Activated T-helper 17 cell treated with anti-CD3 and anti-CD28 coated beads, Interleukin-2, amount 50 U/mL, for 72 hours (primary cell): Measurements from ENCODE around the gene C13orf42. TPM values are rescaled to one million over a fixed set of nuclear protein-coding genes. Genes with fewer than 3 reads are reported as not detected.
"Not testable (repeated sequence)": the region's sequence is repeated elsewhere in the genome, so short reads cannot be mapped to it uniquely, and the experiment has no call there.

ENCODE experiments used
- ATAC-seq: fragments of 150-1000 bp; cut with Tn5 transposase; replicated peaks from 2 replicates; pipeline ENCODE4 v1.10.0; 2021; ENCODE audit warnings: mild to moderate bottlenecking, moderate library complexity
- H3K27ac Mint-ChIP-seq: one replicate; pipeline ENCODE4 v1.8.0; 2022; ENCODE audit warnings: mixed read lengths
- H3K27me3 Mint-ChIP-seq: one replicate; pipeline ENCODE4 v1.8.0; 2022; ENCODE audit warnings: mixed read lengths
- H3K36me3 Mint-ChIP-seq: one replicate; pipeline ENCODE4 v1.8.0; 2022; ENCODE audit warnings: low read depth, mild to moderate bottlenecking, mixed read lengths
- H3K4me1 Mint-ChIP-seq: one replicate; pipeline ENCODE4 v1.8.0; 2022; ENCODE audit warnings: mixed read lengths
- H3K4me3 Mint-ChIP-seq: one replicate; pipeline ENCODE4 v1.8.0; 2022; ENCODE audit warnings: mild to moderate bottlenecking, mixed read lengths
- H3K9me3 Mint-ChIP-seq: one replicate; pipeline ENCODE4 v1.8.0; 2022; ENCODE audit warnings: mixed read lengths
- total RNA-seq, 2 donors: library from RNA; stranded (reverse); gene quantifications; one replicate each; pipeline ENCODE4 v1.2.3, GENCODE V29; 2022

The C13orf42 gene
- total RNA-seq, 2 donors from 2014 or later: not detected

DNA sequence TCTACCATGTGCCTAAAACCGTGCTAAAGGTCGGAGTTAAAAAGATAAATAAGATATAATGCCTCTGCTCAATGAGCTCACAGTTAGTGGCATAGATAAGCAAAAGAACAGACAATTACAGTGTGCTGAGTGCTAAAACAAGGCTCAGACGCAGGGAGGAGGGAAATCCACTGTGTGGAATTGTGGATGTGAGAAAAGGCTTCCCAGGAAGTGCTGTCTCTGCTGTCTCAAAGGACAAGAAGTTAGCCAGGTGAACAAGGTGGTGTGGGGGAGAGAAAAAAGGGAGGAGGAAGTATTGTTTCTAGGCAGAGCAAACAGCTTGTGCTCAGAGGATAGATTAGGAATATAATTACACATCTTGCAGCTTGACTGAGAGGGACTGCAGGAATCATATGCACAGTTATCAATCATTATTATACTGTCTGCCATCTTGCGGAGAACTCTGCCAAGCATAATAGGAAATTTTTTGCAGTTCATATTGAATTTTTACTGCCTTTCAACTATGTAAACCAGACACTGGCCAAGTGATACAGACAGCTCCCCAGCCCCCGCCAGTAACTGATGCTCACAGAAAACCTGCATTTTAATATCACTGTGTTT, 9.3 kb downstream of the C13orf42 start:
- H3K4me1 Mint-ChIP-seq: no peaks in the 10 kb centered on the region
- H3K4me3 Mint-ChIP-seq: no peak overlapping the region
- no peaks in the 10 kb centered on the region for H3K9me3 Mint-ChIP-seq
- H3K27ac Mint-ChIP-seq: no peak overlapping the region
- no peaks in the 10 kb centered on the region for H3K36me3 Mint-ChIP-seq
- peaks cover 49% of the 10 kb centered on the region for H3K27me3 Mint-ChIP-seq
- no peak for ATAC-seq

DNA sequence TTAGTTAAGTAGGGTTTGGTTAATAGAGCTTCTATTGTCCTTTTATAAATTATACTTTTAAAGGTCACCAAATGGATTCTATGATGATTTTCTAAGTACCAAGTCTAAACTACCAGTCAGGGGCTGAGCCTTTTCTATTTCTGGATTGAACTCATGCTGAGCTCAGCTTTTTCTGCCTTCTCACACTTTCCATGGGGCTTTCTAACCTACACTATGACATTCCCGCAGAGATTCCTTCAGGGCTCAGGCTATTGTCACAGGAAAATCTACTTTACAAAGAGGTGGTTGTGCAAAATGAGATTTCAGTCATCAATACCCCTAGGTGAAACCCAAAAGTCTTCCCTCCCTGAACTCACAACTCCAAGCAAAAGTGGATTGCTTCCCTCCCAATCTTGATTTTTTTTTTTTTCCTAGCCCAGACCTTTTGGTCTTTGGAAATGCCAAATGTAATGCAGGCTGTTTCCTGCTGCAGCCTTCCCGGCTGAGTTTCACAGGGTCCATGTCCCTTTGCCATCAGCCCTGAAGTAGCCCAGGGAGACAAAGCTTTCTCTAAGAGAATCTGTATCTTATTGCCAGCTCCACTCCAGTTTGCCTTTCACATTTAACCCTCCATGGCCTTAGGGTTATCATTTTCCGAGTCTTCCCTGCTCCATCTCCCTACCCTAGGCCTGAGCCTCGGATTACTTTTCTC, 13.6 kb downstream of the C13orf42 start:
- Mint-ChIP-seq H3K27ac (no peak overlapping the region), H3K27me3 (peaks cover 38% of the 10 kb centered on the region), H3K36me3 (no peaks in the 10 kb centered on the region)

DNA sequence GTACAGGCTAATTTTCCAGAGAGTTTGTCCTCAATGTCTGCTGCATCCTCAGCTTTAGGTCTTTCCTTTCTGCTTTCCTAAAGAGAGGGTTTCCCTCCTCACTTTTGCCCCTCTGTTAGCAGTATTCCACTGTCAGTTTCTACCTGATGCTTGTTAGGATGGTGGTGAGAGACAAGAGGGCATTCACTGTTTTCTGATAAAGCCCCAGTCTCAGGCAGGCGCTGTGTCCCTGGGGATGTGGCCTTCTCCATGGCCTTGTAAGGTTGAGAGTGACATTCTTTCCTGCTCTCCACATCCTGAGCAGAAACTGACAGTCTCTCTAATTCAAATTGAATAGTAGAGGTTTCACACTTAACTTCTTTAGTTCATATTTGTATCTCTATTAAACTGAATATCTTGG, 14.9 kb downstream of the C13orf42 start:
- H3K27me3 Mint-ChIP-seq: peaks cover 33% of the 10 kb centered on the region
- no peak for ATAC-seq
- no peak overlapping the region for H3K27ac Mint-ChIP-seq

More for the DNA sequence above, 13.6 kb downstream of the C13orf42 start:
- H3K4me1 Mint-ChIP-seq: no peaks in the 10 kb centered on the region
- H3K9me3 Mint-ChIP-seq: no peaks in the 10 kb centered on the region
- H3K4me3 Mint-ChIP-seq: no peak overlapping the region
- ATAC-seq: no peak

DNA sequence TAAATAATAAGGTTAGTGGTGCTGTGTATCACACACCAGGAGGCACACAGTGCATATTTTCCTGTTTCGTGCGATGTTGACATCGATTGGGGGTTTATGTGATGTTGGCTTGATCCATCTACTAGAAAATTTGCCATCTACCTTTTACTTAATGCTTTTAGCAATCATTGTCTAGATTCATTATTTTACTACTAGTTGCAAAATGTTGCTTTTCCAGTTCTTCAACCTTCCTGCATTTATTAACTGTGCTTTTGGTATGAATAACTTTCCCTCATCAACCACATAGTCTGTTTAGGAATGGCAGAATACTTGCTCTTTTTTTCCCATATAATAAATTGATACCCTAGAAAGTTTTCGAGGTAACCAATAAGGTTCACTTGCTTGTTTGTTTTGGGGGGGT, 17.5 kb downstream of the C13orf42 start:
- Mint-ChIP-seq H3K27ac (no peak overlapping the region), H3K4me1 (no peaks in the 10 kb centered on the region), H3K27me3 (peaks cover 24% of the 10 kb centered on the region), H3K9me3 (no peaks in the 10 kb centered on the region), H3K36me3 (no peaks in the 10 kb centered on the region), H3K4me3 (no peak overlapping the region)
- ATAC-seq: no peak

More for the DNA sequence above, 14.9 kb downstream of the C13orf42 start:
- Mint-ChIP-seq H3K36me3 (no peaks in the 10 kb centered on the region), H3K4me1 (no peaks in the 10 kb centered on the region), H3K4me3 (no peak overlapping the region), H3K9me3 (no peaks in the 10 kb centered on the region)

DNA sequence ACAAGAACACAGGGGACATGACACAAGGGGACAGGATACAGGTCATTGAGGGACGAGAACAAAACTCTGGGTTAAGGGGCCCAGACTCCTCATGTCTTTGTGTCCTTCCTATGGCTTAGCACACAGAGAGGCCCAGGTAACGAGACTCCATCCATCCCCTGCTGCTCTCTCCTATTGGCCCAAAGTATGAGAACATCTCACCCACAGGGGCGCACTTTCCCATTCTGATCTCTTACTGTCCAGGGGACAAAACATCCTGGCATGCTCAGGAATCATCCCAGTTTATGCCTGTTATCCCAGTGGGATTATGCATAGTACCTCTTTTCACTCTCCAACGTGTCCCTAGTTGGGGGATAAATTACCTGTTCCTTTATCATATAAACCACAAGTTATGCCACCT, 19.2 kb downstream of the C13orf42 start:
- Mint-ChIP-seq H3K27me3 (peaks cover 11% of the 10 kb centered on the region), H3K36me3 (no peaks in the 10 kb centered on the region), H3K4me1 (no peaks in the 10 kb centered on the region), H3K27ac (no peak overlapping the region), H3K4me3 (no peak overlapping the region), H3K9me3 (no peaks in the 10 kb centered on the region)
- ATAC-seq: no peak

DNA sequence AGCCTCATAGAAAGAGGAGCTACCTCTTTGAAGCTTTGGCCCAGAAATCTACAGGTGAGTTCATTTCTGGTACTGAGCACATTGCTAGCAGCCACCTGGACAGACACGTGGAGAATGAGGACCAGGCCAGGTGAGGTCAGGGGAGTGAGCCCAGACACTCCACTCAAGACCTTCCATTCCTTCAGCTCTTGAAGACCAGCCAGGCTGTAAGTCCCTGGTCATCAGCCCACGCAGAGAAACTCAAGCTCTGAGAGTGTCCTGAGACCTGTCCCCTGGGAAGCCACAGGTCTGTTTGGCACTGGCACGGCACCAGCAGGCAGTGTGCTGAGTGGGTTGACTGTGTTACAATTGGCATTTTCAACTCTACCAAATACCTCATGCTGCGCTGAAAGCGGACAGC, 27.4 kb downstream of the C13orf42 start:
- no peak overlapping the region for H3K4me3 Mint-ChIP-seq
- no peak overlapping the region for H3K27ac Mint-ChIP-seq
- no peaks in the 10 kb centered on the region for H3K36me3 Mint-ChIP-seq
- no peaks in the 10 kb centered on the region for H3K4me1 Mint-ChIP-seq
- H3K9me3 Mint-ChIP-seq: no peaks in the 10 kb centered on the region
- no peak for ATAC-seq
- H3K27me3 Mint-ChIP-seq: no peaks in the 10 kb centered on the region

DNA sequence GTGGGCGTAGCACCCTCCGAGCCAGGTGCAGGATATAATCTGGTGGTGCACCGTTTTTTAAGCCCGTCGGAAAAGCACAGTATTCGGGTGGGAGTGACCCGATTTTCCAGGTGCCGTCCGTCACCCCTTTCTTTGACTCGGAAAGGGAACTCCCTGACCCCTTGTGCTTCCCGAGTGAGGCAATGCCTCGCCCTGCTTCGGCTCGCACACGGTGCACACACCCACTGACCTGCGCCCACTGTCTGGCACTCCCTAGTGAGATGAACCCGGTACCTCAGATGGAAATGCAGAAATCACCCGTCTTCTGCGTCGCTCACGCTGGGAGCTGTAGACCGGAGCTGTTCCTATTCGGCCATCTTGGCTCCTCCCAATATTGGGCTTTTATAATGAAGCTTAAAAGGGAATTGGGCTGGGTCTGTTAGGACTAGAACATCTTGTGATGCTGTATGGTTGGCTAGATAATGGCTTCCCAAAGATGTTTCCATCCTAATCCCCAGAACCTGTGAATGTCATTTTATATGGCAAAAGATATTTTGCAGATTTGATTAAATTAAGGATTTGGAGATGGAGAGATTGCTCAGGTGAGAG, 30.5 kb downstream of the C13orf42 start:
- H3K9me3 Mint-ChIP-seq, H3K27ac Mint-ChIP-seq, H3K27me3 Mint-ChIP-seq, ATAC-seq, H3K36me3 Mint-ChIP-seq, H3K4me3 Mint-ChIP-seq, H3K4me1 Mint-ChIP-seq: not testable (repeated sequence)

DNA sequence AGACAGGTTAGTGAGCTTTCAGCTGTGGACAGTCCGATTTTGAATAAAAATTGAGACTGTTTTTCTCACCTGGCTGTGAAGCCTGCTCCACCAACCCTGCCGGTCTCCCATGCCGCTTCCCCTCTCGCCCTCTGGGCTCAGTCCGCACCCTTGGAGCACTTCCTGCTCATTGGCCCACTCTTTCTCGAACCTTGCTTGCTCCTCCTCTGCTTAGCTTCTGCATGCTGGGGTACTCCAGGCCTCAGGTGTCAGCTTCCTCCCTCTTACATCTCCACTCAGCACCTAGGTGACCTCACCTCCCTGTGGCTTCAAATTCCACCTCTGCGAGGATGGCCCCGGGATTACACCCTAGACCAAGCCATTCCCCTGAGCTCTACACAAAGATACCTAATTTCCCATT, 39.6 kb downstream of the C13orf42 start:
- H3K9me3 Mint-ChIP-seq: no peaks in the 10 kb centered on the region
- no peaks in the 10 kb centered on the region for H3K4me1 Mint-ChIP-seq
- H3K27ac Mint-ChIP-seq: no peak overlapping the region
- peaks cover 7% of the 10 kb centered on the region for H3K27me3 Mint-ChIP-seq
- no peak for ATAC-seq
- H3K36me3 Mint-ChIP-seq: no peaks in the 10 kb centered on the region
- H3K4me3 Mint-ChIP-seq: no peak overlapping the region

DNA sequence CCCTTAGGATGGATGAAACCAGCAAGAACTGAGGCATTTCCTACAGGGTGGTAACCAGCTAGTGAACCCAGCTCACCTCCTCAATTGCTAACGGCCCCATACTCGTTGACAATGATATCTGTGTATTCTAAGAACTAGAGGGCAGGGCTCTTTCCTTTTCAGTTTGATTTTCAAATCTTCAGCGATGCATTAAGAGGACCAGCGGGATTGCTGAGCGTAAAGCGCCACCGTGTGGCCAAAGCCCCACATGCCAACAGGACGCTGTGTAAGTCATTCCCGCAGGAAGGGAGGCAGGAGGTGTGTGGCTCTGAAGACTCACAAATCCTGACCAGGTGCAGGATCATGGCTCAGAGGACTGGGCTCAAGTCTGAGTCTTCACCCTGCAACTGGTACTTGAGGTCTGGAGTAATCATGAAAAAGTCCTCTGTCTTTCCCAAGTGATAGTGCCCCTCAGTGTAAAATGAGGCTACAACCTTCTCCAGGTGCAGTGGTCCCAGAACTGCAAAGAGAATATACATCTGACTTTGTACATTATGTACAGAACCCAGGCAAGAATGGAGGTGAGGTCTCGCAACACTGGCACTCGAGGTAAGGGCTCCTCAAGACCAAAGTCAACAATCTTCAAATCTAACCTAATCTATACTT, 40.9 kb downstream of the C13orf42 start:
- Mint-ChIP-seq H3K27ac (no peak overlapping the region), H3K4me1 (no peaks in the 10 kb centered on the region), H3K36me3 (no peaks in the 10 kb centered on the region), H3K27me3 (peaks cover 10% of the 10 kb centered on the region), H3K9me3 (no peaks in the 10 kb centered on the region), H3K4me3 (no peak overlapping the region)
- peak; percentile 91 for ATAC-seq

DNA sequence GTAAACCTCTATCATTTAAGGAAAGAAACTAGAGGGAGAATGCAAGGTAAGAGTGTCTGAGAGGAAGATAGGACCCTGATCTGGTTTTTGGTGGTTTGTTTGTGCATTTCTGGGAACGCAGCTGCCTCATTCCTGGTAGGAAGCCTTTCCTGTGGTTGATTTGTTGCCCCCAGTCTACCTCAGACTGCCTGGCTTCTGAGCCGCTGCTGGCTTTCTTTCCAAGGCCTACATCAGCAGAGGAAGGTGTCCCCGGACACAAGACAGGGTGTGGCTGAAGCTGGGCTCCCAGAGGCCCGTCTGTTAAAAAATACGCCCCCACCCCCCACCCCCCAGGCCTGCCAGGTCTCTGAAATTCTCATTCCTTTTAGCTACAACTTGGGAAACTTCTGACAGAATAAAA, 42.6 kb downstream of the C13orf42 start:
- H3K27me3 Mint-ChIP-seq: peaks cover 13% of the 10 kb centered on the region
- H3K9me3 Mint-ChIP-seq: no peaks in the 10 kb centered on the region
- no peak overlapping the region for H3K27ac Mint-ChIP-seq
- no peaks in the 10 kb centered on the region for H3K4me1 Mint-ChIP-seq
- no peak for ATAC-seq
- no peak overlapping the region for H3K4me3 Mint-ChIP-seq
- no peaks in the 10 kb centered on the region for H3K36me3 Mint-ChIP-seq

DNA sequence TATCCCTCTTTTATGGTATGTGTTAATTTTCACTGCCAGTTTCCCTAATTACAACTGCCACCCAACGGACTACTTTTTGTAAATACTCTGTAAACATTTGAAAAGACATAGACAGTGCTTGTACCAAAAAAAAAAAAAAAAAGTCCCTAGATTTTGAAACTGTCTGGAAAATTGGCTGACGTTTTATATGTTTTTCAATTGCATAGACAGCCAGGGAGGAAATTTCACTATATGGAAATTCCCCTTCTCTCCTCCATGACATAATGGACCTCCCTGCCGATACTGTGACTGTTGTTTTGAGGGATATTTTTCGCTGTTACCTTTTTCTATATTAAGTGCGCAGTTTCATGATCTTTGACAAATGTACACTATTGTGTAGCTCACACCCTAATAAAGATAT, 43.4 kb downstream of the C13orf42 start:
- no peaks in the 10 kb centered on the region for H3K4me1 Mint-ChIP-seq
- no peaks in the 10 kb centered on the region for H3K36me3 Mint-ChIP-seq
- H3K9me3 Mint-ChIP-seq: no peaks in the 10 kb centered on the region

DNA sequence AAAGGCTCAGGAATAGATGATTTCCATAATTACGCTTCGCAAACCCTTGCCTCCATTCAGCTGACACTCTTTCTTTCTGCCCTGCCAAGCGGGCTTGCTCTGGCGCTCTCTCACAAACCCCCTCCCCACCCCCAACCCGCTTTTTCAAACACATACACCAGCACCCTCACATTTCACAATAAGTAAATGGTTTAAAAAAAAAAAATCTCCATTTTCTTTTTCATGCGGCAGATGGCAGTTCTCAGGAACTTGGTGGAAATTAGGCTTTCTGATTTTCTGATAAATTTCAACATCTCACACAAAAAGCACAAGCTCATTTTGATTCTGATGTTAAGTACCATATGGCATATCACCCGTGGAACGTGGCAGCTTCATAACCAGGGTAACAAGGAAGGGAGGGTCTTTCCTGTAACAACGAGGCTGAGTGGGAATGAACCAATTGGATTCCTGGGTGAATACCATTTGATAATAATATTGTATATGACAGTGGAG, 43.8 kb downstream of the C13orf42 start:
- Mint-ChIP-seq H3K36me3 (no peaks in the 10 kb centered on the region), H3K27me3 (peaks cover 16% of the 10 kb centered on the region), H3K4me1 (no peaks in the 10 kb centered on the region), H3K27ac (no peak overlapping the region), H3K4me3 (no peak overlapping the region), H3K9me3 (no peaks in the 10 kb centered on the region)
- ATAC-seq: no peak

More for the DNA sequence above, 43.4 kb downstream of the C13orf42 start:
- no peak for ATAC-seq
- Mint-ChIP-seq H3K4me3 (no peak overlapping the region), H3K27ac (no peak overlapping the region), H3K27me3 (peaks cover 15% of the 10 kb centered on the region)

DNA sequence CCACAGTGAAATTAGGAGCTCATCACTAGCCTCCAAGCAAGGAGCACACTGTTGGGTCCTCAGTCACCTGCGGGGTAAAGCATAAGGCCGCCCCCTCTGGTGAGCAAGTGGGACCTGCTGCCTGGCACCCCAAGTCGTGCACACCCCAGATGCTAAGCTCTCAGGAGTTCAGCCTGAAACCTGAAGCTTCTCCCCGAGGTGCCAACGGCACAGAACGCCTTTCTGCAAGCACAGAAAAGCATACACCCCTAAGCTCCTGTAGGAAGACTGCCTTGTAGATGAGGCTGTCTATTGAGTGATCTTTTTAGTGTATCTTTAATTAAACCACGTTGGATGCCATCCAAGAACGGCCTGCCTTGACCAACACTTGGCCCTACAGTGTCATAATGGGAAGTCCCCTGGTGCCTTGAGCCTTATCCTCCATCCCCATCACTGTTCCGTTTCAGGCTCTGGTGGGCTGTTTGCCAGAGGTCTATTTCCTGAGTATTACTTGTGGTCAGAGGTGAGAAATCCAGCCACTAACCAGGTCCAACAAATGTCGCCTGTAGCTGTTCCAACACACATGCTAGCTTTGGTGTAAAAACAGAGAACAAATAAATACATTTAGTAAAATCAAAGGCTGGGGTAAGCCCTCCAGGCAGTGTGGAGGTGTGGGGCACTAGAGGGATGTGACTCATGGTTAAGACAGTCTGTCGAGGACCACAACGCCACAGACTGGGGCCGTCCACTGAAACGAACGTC, 44.8 kb downstream of the C13orf42 start:
- Mint-ChIP-seq H3K27ac (no peak overlapping the region), H3K4me1 (no peaks in the 10 kb centered on the region), H3K36me3 (no peaks in the 10 kb centered on the region), H3K27me3 (peaks cover 16% of the 10 kb centered on the region), H3K9me3 (no peaks in the 10 kb centered on the region), H3K4me3 (no peak overlapping the region)
- ATAC-seq: no peak

DNA sequence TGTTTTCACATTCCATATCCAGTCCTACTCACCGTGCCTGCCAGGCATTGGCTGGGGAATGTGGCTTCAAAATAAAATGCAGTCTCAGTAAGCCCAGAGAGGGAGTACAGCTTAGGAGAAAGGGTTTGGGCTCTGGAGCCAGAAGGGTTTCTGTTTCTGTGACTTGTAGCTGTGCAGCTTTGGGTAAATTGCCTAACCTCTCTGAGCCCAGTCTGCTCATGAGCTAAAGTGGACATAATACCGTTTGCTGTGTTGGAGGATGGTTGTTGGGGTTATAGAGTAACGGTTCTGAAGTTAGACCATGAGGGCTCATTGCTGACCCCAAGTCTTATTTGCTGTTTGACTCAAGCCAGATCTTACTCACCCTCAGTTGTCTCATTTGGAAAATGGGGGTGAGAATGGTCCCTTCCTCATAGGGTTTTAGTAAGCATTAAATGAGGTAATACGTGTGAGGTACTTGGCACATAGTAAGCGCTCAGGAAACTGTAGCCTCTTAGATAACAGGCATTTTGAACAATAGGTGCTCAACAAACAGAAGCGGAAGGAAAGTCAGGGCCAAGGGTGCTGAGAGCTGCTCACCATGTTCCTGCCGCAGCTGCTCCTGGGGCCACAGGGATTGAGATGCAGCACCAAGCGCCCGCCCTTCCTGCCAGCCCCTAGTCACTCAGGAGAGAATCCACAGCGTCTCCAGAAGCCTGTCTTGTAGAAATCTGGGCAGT, 45.5 kb downstream of the C13orf42 start:
- H3K4me1 Mint-ChIP-seq: no peaks in the 10 kb centered on the region
- no peak for ATAC-seq
- H3K27ac Mint-ChIP-seq: no peak overlapping the region
- H3K4me3 Mint-ChIP-seq: no peak overlapping the region
- no peaks in the 10 kb centered on the region for H3K36me3 Mint-ChIP-seq
- H3K27me3 Mint-ChIP-seq: peaks cover 16% of the 10 kb centered on the region
- no peaks in the 10 kb centered on the region for H3K9me3 Mint-ChIP-seq
